Testis (tissue), 2 donors: ENCODE measurements around the gene NOXO1.

Experiments
- POLR2A ChIP-seq: fragments of 450-650 bp; IDR thresholded peaks from one replicate; pipeline ENCODE4 v1.6.1; 2017; ENCODE audit warnings: antibody characterized with exemption, mild to moderate bottlenecking, moderate library complexity
- TF ChIP-seq, protein P1 (sequence below), 3 experiments: fragments of 450-650 bp in 2 of 3; fragments of 200-600 bp in 1 of 3; sonication (generic) in 1 of 3; IDR thresholded peaks; one replicate each; pipeline ENCODE4 v1.5.1; 2016 to 2019; ENCODE audit warnings: antibody characterized with exemption in 3 of 3, mild to moderate bottlenecking in 2 of 3, moderate library complexity in 1 of 3

DNA sequence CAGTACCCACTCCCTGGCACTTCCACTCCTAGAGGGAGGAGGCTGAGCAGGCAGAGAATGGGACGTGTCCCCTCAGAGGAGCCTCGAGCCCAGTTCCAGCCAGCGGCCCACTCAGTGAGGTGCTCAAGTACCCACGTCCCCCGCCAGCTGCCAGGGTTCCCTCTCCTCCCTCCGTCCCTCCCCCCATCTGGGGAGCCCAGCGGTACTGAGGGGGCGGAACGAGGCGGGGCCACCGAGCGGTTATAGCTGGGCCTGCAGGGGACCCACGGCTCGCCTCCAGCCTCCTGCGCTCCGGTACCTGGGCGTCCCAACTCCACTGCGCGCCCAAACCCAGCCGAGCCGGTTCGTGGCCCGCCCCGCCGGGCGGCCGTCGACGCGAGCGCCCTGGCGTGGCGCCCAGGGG is 38.2 kb upstream of the NOXO1 start, which contains the start of gene NPW:
- TF ChIP-seq, protein P1, sequence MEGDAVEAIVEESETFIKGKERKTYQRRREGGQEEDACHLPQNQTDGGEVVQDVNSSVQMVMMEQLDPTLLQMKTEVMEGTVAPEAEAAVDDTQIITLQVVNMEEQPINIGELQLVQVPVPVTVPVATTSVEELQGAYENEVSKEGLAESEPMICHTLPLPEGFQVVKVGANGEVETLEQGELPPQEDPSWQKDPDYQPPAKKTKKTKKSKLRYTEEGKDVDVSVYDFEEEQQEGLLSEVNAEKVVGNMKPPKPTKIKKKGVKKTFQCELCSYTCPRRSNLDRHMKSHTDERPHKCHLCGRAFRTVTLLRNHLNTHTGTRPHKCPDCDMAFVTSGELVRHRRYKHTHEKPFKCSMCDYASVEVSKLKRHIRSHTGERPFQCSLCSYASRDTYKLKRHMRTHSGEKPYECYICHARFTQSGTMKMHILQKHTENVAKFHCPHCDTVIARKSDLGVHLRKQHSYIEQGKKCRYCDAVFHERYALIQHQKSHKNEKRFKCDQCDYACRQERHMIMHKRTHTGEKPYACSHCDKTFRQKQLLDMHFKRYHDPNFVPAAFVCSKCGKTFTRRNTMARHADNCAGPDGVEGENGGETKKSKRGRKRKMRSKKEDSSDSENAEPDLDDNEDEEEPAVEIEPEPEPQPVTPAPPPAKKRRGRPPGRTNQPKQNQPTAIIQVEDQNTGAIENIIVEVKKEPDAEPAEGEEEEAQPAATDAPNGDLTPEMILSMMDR (IDR thresholded peaks at IDR 0.05) = no peak
- TF ChIP-seq POLR2A = no peak
